Calu3 (cell line): ENCODE data around the gene METTL9. TPM values are rescaled to one million over a fixed set of nuclear protein-coding genes. Genes with fewer than 3 reads are reported as not detected.
"Not testable (repeated sequence)": the region's sequence is repeated elsewhere in the genome, so short reads cannot be mapped to it uniquely, and the experiment has no call there.

Experiments used
- BruUV-seq: library from RNA; stranded (reverse); fragments of 400-500 nt; replicated peaks from 2 replicates; lab custom pipeline; 2021; lab: Mats Ljungman, UMichigan
- CTCF ChIA-PET: fragments of 300-600 bp; sonication (Branson Sonifier 250); formaldehyde crosslinking; loops from one replicate; lab custom pipeline; 2022; ENCODE audit warnings: antibody characterized with exemption; lab: Charles Lee
- DNase-seq: peaks from one replicate; pipeline ENCODE4 v3.0.0; 2022
- H3K27ac Mint-ChIP-seq: one replicate; pipeline ENCODE4 v1.8.0; 2022; ENCODE audit warnings: mixed read lengths; ENCODE audit not compliant: unreplicated experiment
- H3K27me3 Mint-ChIP-seq: one replicate; pipeline ENCODE4 v1.8.0; 2022; ENCODE audit warnings: mixed read lengths; ENCODE audit not compliant: unreplicated experiment
- H3K36me3 Mint-ChIP-seq: one replicate; pipeline ENCODE4 v1.8.0; 2022; ENCODE audit warnings: mild to moderate bottlenecking, moderate library complexity, mixed read lengths; ENCODE audit not compliant: insufficient read depth, unreplicated experiment
- H3K4me1 Mint-ChIP-seq: one replicate; pipeline ENCODE4 v1.8.0; 2022; ENCODE audit warnings: mild to moderate bottlenecking, low read depth, mixed read lengths; ENCODE audit not compliant: unreplicated experiment
- H3K4me3 Mint-ChIP-seq: one replicate; pipeline ENCODE4 v1.8.0; 2022; ENCODE audit warnings: mild to moderate bottlenecking, low read depth, moderate library complexity, mixed read lengths; ENCODE audit not compliant: unreplicated experiment
- H3K9me3 Mint-ChIP-seq: one replicate; pipeline ENCODE4 v1.8.0; 2022; ENCODE audit warnings: low read depth, mixed read lengths; ENCODE audit not compliant: unreplicated experiment
- CTCF ChIP-seq: fragments of 200-600 bp; IDR thresholded peaks from one replicate; pipeline ENCODE4 v1.8.0; 2022; ENCODE audit warnings: antibody characterized with exemption; ENCODE audit not compliant: unreplicated experiment
- intact Hi-C: fragments of 100-400 bp; cut with micrococcal nuclease; formaldehyde crosslinking; loops from one replicate; pipeline ENCODE4 v1.10.0; 2022; ENCODE audit not compliant: unreplicated experiment
- total RNA-seq: library from RNA; stranded (reverse); gene quantifications from 2 replicates; pipeline ENCODE4 v1.2.3, GENCODE V29; 2022

Gene METTL9
- total RNA-seq, 1 experiment from 2014 or later = 109 TPM

- no peaks in the 10 kb centered on the region for H3K36me3 Mint-ChIP-seq
- no peaks in the 10 kb centered on the region for H3K27me3 Mint-ChIP-seq
- H3K9me3 Mint-ChIP-seq = no peaks in the 10 kb centered on the region
- no peak for TF ChIP-seq CTCF
- no peaks in the 10 kb centered on the region for H3K4me1 Mint-ChIP-seq
- CTCF ChIA-PET = interaction anchor here (0.5 to 1.0 kb wide), 2 partner anchors 10 to 11 kb away, joined by 3 to 5 read pairs; no protein-coding TSS in a partner anchor
- DNase-seq = no peak
- no peak overlapping the region for H3K4me3 Mint-ChIP-seq
- no TSS peak for BruUV-seq
- intact Hi-C loops = no loop called here
- no peak overlapping the region for H3K27ac Mint-ChIP-seq
These were observed 48.3 kb downstream of the METTL9 start for GRCh38 chr16:21647562-21648164.

- DNase-seq, BruUV-seq, intact Hi-C loops: not testable (repeated sequence)
These were observed 50.5 kb downstream of the METTL9 start for GRCh38 chr16:21649826-21650406.

GRCh38 chr16:21650521-21650920 is 51.1 kb downstream of the METTL9 start:
- no TSS peak for BruUV-seq
- no peaks in the 10 kb centered on the region for H3K27me3 Mint-ChIP-seq
- no peak overlapping the region for H3K27ac Mint-ChIP-seq
- no peaks in the 10 kb centered on the region for H3K4me1 Mint-ChIP-seq
- CTCF ChIA-PET = no interaction called here
- no peaks in the 10 kb centered on the region for H3K9me3 Mint-ChIP-seq
- no peak for DNase-seq
- no peak for TF ChIP-seq CTCF
- no peaks in the 10 kb centered on the region for H3K36me3 Mint-ChIP-seq
- H3K4me3 Mint-ChIP-seq = no peak overlapping the region
- intact Hi-C loops = no loop called here

More at GRCh38 chr16:21649826-21650406, 50.5 kb downstream of the METTL9 start:
- H3K36me3 Mint-ChIP-seq, H3K27ac Mint-ChIP-seq, H3K27me3 Mint-ChIP-seq, H3K4me1 Mint-ChIP-seq, H3K4me3 Mint-ChIP-seq, H3K9me3 Mint-ChIP-seq: not testable (repeated sequence)
- CTCF ChIA-PET = interaction anchor here (1.2 kb wide), 1 partner anchor 11 kb away, joined by 3 read pairs; no protein-coding TSS in a partner anchor

- Mint-ChIP-seq H3K36me3 (peaks cover 8% of the 10 kb centered on the region), H3K9me3 (no peaks in the 10 kb centered on the region), H3K4me1 (no peaks in the 10 kb centered on the region), H3K4me3 (no peak overlapping the region), H3K27me3 (no peaks in the 10 kb centered on the region), H3K27ac (no peak overlapping the region)
- BruUV-seq = no TSS peak
- intact Hi-C loops = no loop called here
- DNase-seq = no peak
- TF ChIP-seq CTCF = no peak
- CTCF ChIA-PET = no interaction called here
These were observed 52.1 kb downstream of the METTL9 start for GRCh38 chr16:21651515-21651914.

- intact Hi-C loops = no loop called here
- peaks cover 8% of the 10 kb centered on the region for H3K4me1 Mint-ChIP-seq
These were observed 53.1 kb downstream of the METTL9 start, which contains the start of gene IGSF6 for GRCh38 chr16:21652453-21652852. IGSF6 (minus strand) TSS chr16:21652608; CDS start chr16:21652598, 10 bp downstream.

More at GRCh38 chr16:21652453-21652852, 53.1 kb downstream of the METTL9 start, which contains the start of gene IGSF6:
- DNase-seq = no peak
- TF ChIP-seq CTCF = no peak
- BruUV-seq = no TSS peak
- Mint-ChIP-seq H3K27me3 (no peaks in the 10 kb centered on the region), H3K36me3 (peaks cover 16% of the 10 kb centered on the region), H3K4me3 (no peak within 1 kb of the TSS), H3K9me3 (no peaks in the 10 kb centered on the region), H3K27ac (no peak within 1 kb of the TSS)
- CTCF ChIA-PET = no interaction called here
